Thyroid gland (tissue), 4 donors: ENCODE data around the gene C2CD3. TPM values are rescaled to one million over a fixed set of nuclear protein-coding genes. Genes with fewer than 3 reads are reported as not detected.

Experiments used
- DNase-seq, 2 donors: peaks; one replicate each; pipeline ENCODE4 v3.0.0-alpha.2; 2019
- H3K27ac ChIP-seq, 3 donors: fragments of 200-600 bp; sonication (generic); 1 replicate in 2 of 3; 2 replicates in 1 of 3; pipeline ENCODE4 v1.5.1; 2016 to 2019; ENCODE audit warnings: mild to moderate bottlenecking in 1 of 3, moderate library complexity in 1 of 3
- H3K27me3 ChIP-seq: fragments of 200-600 bp; sonication (generic); one replicate; pipeline ENCODE4 v1.5.1; 2019
- H3K36me3 ChIP-seq, 2 donors: fragments of 200-600 bp; sonication (generic); one replicate each; pipeline ENCODE4 v1.5.1; 2016 to 2019
- H3K4me1 ChIP-seq, 2 donors: fragments of 200-600 bp; sonication (generic); one replicate each; pipeline ENCODE4 v1.5.1; 2017 to 2019
- H3K4me3 ChIP-seq, 3 donors: fragments of 200-600 bp; sonication (generic); replicated peaks in 1 of 3; 1 replicate in 2 of 3; 2 replicates in 1 of 3; pipeline ENCODE4 v1.5.1; 2016; ENCODE audit warnings: mild to moderate bottlenecking in 1 of 3
- H3K9me3 ChIP-seq: fragments of 200-600 bp; sonication (generic); one replicate; pipeline ENCODE4 v1.5.1; 2017
- CTCF ChIP-seq, 6 experiments: fragments of 200-600 bp in 3 of 6; fragments of 450-650 bp in 3 of 6; sonication (generic) in 3 of 6; IDR thresholded peaks; one replicate each; pipeline ENCODE4 v1.5.1; 2016 to 2019; ENCODE audit warnings: antibody characterized with exemption in 6 of 6, mild to moderate bottlenecking in 2 of 6, inconsistent platforms in 1 of 6, moderate library complexity in 1 of 6
- POLR2A ChIP-seq, 2 donors: fragments of 450-650 bp; IDR thresholded peaks; one replicate each; pipeline ENCODE4 v1.6.1; 2017; ENCODE audit warnings: antibody characterized with exemption in 2 of 2, mild to moderate bottlenecking in 2 of 2, moderate library complexity in 1 of 2
- WGBS, 2 donors: methylation state at CpG; one replicate each; pipeline ENCODE4 v1.1.5; 2017; 5-methylcytosine and 5-hydroxymethylcytosine counted together
- intact Hi-C: fragments of 100-400 bp; cut with DNase I; formaldehyde crosslinking; loops from one replicate; pipeline ENCODE4 v1.15.1; 2023
- total RNA-seq, 4 donors: library from RNA; depleted of rRNA; stranded (reverse); fragments of >200 nt; gene quantifications; one replicate each; pipeline ENCODE4 v1.2.3, GENCODE V29; 2016

The C2CD3 gene
- total RNA-seq, 4 donors from 2014 or later: 37.8 to 85.8 (median 40.7) TPM

- DNase-seq: peak in 1 of 2 donors; percentile 14
- 87 to 91% methylated on average over 4 of the region's 4 CpGs for WGBS, 2 donors
- no peak overlapping the region for H3K27ac ChIP-seq
- H3K4me3 ChIP-seq: no peak overlapping the region
- no peaks in the 10 kb centered on the region for H3K9me3 ChIP-seq
- intact Hi-C loops: no loop called here
- H3K27me3 ChIP-seq: no peaks in the 10 kb centered on the region
- TF ChIP-seq POLR2A (IDR thresholded peaks at IDR 0.05): no peak
- TF ChIP-seq CTCF (IDR thresholded peaks at IDR 0.05): no peak
- H3K4me1 ChIP-seq: peaks cover 2% of the 10 kb centered on the region in 2 donors
- no peaks in the 10 kb centered on the region for H3K36me3 ChIP-seq
Observed at GRCh38 chr11:73996161-73996747, 174.5 kb downstream of the C2CD3 start.

- intact Hi-C loops: no loop called here
- H3K36me3 ChIP-seq: no peaks in the 10 kb centered on the region
Observed at GRCh38 chr11:73995731-73996130, 175.1 kb downstream of the C2CD3 start.

GRCh38 chr11:73995247-73995646 is 175.6 kb downstream of the C2CD3 start:
- WGBS, 2 donors: 61 to 80% methylated on average over 2 of the region's 2 CpGs
- Histone ChIP-seq H3K9me3 (no peaks in the 10 kb centered on the region), H3K4me3 (no peak overlapping the region), H3K27ac (no peak overlapping the region), H3K27me3 (no peaks in the 10 kb centered on the region), H3K4me1 (peaks cover 6 to 7% of the 10 kb centered on the region in 2 donors), H3K36me3 (no peaks in the 10 kb centered on the region)
- DNase-seq: no peak
- no peak for TF ChIP-seq CTCF (IDR thresholded peaks at IDR 0.05)
- no peak for TF ChIP-seq POLR2A (IDR thresholded peaks at IDR 0.05)
- intact Hi-C loops: no loop called here

More at GRCh38 chr11:73995731-73996130, 175.1 kb downstream of the C2CD3 start:
- H3K4me1 ChIP-seq: peaks cover 6 to 7% of the 10 kb centered on the region in 2 donors
- no peak overlapping the region for H3K27ac ChIP-seq
- WGBS, 2 donors: 82 to 86% methylated on average over 2 of the region's 2 CpGs
- no peak overlapping the region for H3K4me3 ChIP-seq
- DNase-seq: no peak
- H3K9me3 ChIP-seq: no peaks in the 10 kb centered on the region
- TF ChIP-seq CTCF (IDR thresholded peaks at IDR 0.05): no peak
- TF ChIP-seq POLR2A (IDR thresholded peaks at IDR 0.05): no peak
- H3K27me3 ChIP-seq: no peaks in the 10 kb centered on the region

GRCh38 chr11:73991471-73992006 is 179.3 kb downstream of the C2CD3 start:
- Histone ChIP-seq H3K4me3 (no peak overlapping the region), H3K27me3 (no peaks in the 10 kb centered on the region), H3K4me1 (peaks cover 6 to 7% of the 10 kb centered on the region in 2 donors), H3K36me3 (no peaks in the 10 kb centered on the region), H3K27ac (peak overlapping the region in 1 of 3 donors; percentile 18), H3K9me3 (no peaks in the 10 kb centered on the region)
- TF ChIP-seq CTCF (IDR thresholded peaks at IDR 0.05) (no peak), POLR2A (IDR thresholded peaks at IDR 0.05) (no peak)
- intact Hi-C loops: no loop called here
- WGBS, 2 donors: 80 to 86% methylated on average over 6 of the region's 6 CpGs
- DNase-seq: no peak

GRCh38 chr11:73990730-73991129 is 180.1 kb downstream of the C2CD3 start:
- no peaks in the 10 kb centered on the region for H3K9me3 ChIP-seq
- H3K27ac ChIP-seq: peak overlapping the region in 1 of 3 donors; percentile 18
- no peak for DNase-seq
- H3K4me1 ChIP-seq: peaks cover 6 to 7% of the 10 kb centered on the region in 2 donors
- no peaks in the 10 kb centered on the region for H3K27me3 ChIP-seq
- 54% methylated on average over 2 of the region's 2 CpGs for WGBS, 2 donors
- TF ChIP-seq CTCF (IDR thresholded peaks at IDR 0.05) (no peak), POLR2A (IDR thresholded peaks at IDR 0.05) (no peak)
- intact Hi-C loops: no loop called here
- no peaks in the 10 kb centered on the region for H3K36me3 ChIP-seq
- H3K4me3 ChIP-seq: no peak overlapping the region
